Measurements from ENCODE around the gene MRPS22. TPM values are rescaled to one million over a fixed set of nuclear protein-coding genes. Genes with fewer than 3 reads are reported as not detected.
A peak's percentile ranks its signal among the peaks of the same experiment; 100 is the strongest.
"Not testable (repeated sequence)": the region's sequence is repeated elsewhere in the genome, so short reads cannot be mapped to it uniquely, and the experiment has no call there.

Gene MRPS22
- total RNA-seq, 6 experiments from 2014 or later, result 65.8 to 74.1 (median 71.0) TPM

GRCh38 chr3:139327231-139327630, 16.6 kb upstream of the MRPS22 start:
- H3K36me3 Mint-ChIP-seq (ENCODE audit: low read depth), result no peaks in the 10 kb centered on the region
- no peak for DNase-seq
- no peak overlapping the region; the same call in 1 of the 2 replicates for H3K27ac Mint-ChIP-seq
- H3K4me1 Mint-ChIP-seq (ENCODE audit: low read depth), result peaks cover 20% of the 10 kb centered on the region
- H3K27me3 Mint-ChIP-seq (ENCODE audit: insufficient read depth), result peaks cover 3% of the 10 kb centered on the region; the same call in 1 of the 2 replicates
- H3K4me3 Mint-ChIP-seq, result no peak overlapping the region
- H3K9me3 Mint-ChIP-seq, result no peaks in the 10 kb centered on the region
- no peak for TF ChIP-seq CTCF (IDR thresholded peaks at IDR 0.05)

GRCh38 chr3:139327861-139328260, 16.0 kb upstream of the MRPS22 start:
- Mint-ChIP-seq H3K4me1 (ENCODE audit: low read depth) (peaks cover 20% of the 10 kb centered on the region), H3K4me3 (no peak overlapping the region), H3K9me3 (no peaks in the 10 kb centered on the region), H3K27ac (no peak overlapping the region), H3K27me3 (ENCODE audit: insufficient read depth) (peaks cover 3% of the 10 kb centered on the region; the same call in 1 of the 2 replicates), H3K36me3 (ENCODE audit: low read depth) (no peaks in the 10 kb centered on the region)
- no peak for TF ChIP-seq CTCF (IDR thresholded peaks at IDR 0.05)
- DNase-seq, result no peak

GRCh38 chr3:139328356-139328755, 15.5 kb upstream of the MRPS22 start:
- H3K27ac Mint-ChIP-seq, result no peak overlapping the region
- peaks cover 6% of the 10 kb centered on the region for H3K27me3 Mint-ChIP-seq (ENCODE audit: insufficient read depth)

GRCh38 chr3:139329364-139329850, 14.4 kb upstream of the MRPS22 start:
- Mint-ChIP-seq H3K4me3 (peak overlapping the region; percentile 22), H3K27me3 (ENCODE audit: insufficient read depth) (peaks cover 7% of the 10 kb centered on the region), H3K4me1 (ENCODE audit: low read depth) (peaks cover 20% of the 10 kb centered on the region), H3K27ac (no peak overlapping the region), H3K36me3 (ENCODE audit: low read depth) (no peaks in the 10 kb centered on the region), H3K9me3 (no peaks in the 10 kb centered on the region)
- TF ChIP-seq CTCF (IDR thresholded peaks at IDR 0.05), result peak; percentile 100
- peak; percentile 77 for DNase-seq

More at GRCh38 chr3:139328356-139328755, 15.5 kb upstream of the MRPS22 start:
- H3K4me1 Mint-ChIP-seq (ENCODE audit: low read depth), result peaks cover 20% of the 10 kb centered on the region
- no peaks in the 10 kb centered on the region for H3K36me3 Mint-ChIP-seq (ENCODE audit: low read depth)
- DNase-seq, result no peak
- no peak for TF ChIP-seq CTCF (IDR thresholded peaks at IDR 0.05)
- H3K9me3 Mint-ChIP-seq, result no peaks in the 10 kb centered on the region
- no peak overlapping the region for H3K4me3 Mint-ChIP-seq

GRCh38 chr3:139332092-139332491, 11.7 kb upstream of the MRPS22 start:
- no peak for TF ChIP-seq CTCF (IDR thresholded peaks at IDR 0.05)
- H3K36me3 Mint-ChIP-seq (ENCODE audit: low read depth), result no peaks in the 10 kb centered on the region
- DNase-seq, result no peak
- H3K27me3 Mint-ChIP-seq (ENCODE audit: insufficient read depth), result peaks cover 10% of the 10 kb centered on the region
- no peak overlapping the region for H3K4me3 Mint-ChIP-seq
- H3K27ac Mint-ChIP-seq, result no peak overlapping the region
- H3K9me3 Mint-ChIP-seq, result no peaks in the 10 kb centered on the region
- peaks cover 20% of the 10 kb centered on the region for H3K4me1 Mint-ChIP-seq (ENCODE audit: low read depth)

- not testable (repeated sequence) for H3K4me3 Mint-ChIP-seq; DNase-seq; H3K9me3 Mint-ChIP-seq; H3K36me3 Mint-ChIP-seq (ENCODE audit: low read depth); H3K27ac Mint-ChIP-seq; H3K27me3 Mint-ChIP-seq (ENCODE audit: insufficient read depth)
- peaks cover 21% of the 10 kb centered on the region for H3K4me1 Mint-ChIP-seq (ENCODE audit: low read depth)
Measured at GRCh38 chr3:139334675-139335074, 9.1 kb upstream of the MRPS22 start.

Data from HFFc6 (cell line).